Measurements from ENCODE around the gene BANK1. TPM values are rescaled to one million over a fixed set of nuclear protein-coding genes. Genes with fewer than 3 reads are reported as not detected.

Gene BANK1
- total RNA-seq, 1 experiment from 2014 or later = 1.1 TPM

DNA sequence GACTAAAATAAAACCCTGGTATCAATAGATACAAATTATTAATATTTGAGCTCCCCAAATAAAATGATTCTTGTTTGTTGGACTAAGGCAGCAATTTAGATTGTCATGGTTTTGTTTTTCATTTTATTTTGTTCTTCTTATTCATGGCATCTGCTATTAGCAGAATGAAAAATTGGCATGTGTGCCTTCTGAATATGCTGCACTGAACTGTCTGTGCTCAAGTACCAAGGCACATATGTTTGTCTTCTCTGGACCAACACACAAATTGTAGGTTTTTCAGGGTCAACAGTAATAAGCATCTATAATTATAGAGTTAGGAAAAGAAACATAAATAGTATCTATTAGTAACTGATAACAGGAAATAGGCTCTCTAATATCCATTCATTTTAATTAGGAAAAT lies 121.1 kb downstream of the BANK1 start:
- H3K79me1 ChIP-seq (ENCODE audit: insufficient read depth, low read depth, low read length, poor library complexity, severe bottlenecking) = no peaks in the 10 kb centered on the region
- no peak overlapping the region for H3T11ph ChIP-seq (ENCODE audit: low read length)
- no peak overlapping the region for H3K4ac ChIP-seq (ENCODE audit: low read depth, low read length)
- no peaks in the 10 kb centered on the region for H3K23me2 ChIP-seq (ENCODE audit: insufficient read length, low read depth, low read length, poor library complexity, severe bottlenecking)
- H3K18ac ChIP-seq (ENCODE audit: insufficient read length, low read depth, low read length) = no peak overlapping the region
- DNase-seq = no peak
- H2AK5ac ChIP-seq (ENCODE audit: insufficient read length, low read length) = no peak overlapping the region
- no peak overlapping the region for H2BK20ac ChIP-seq (ENCODE audit: low read depth, low read length, poor library complexity, severe bottlenecking)
- no peaks in the 10 kb centered on the region for H3K79me2 ChIP-seq (ENCODE audit: insufficient read depth, low read length)
- H3K9me3 Mint-ChIP-seq = peaks cover 2 to 10% of the 10 kb centered on the region in 2 experiments; a peak in 4 of 5 replicates
- no peaks in the 10 kb centered on the region for H3K27me3 ChIP-seq (ENCODE audit: insufficient read depth, low read length)
- no peak overlapping the region for H2AFZ ChIP-seq (ENCODE audit: low read length)
- H4K20me1 ChIP-seq (ENCODE audit: control insufficient read depth, insufficient read depth, insufficient read length) = no peaks in the 10 kb centered on the region
- TF ChIP-seq, protein P1, sequence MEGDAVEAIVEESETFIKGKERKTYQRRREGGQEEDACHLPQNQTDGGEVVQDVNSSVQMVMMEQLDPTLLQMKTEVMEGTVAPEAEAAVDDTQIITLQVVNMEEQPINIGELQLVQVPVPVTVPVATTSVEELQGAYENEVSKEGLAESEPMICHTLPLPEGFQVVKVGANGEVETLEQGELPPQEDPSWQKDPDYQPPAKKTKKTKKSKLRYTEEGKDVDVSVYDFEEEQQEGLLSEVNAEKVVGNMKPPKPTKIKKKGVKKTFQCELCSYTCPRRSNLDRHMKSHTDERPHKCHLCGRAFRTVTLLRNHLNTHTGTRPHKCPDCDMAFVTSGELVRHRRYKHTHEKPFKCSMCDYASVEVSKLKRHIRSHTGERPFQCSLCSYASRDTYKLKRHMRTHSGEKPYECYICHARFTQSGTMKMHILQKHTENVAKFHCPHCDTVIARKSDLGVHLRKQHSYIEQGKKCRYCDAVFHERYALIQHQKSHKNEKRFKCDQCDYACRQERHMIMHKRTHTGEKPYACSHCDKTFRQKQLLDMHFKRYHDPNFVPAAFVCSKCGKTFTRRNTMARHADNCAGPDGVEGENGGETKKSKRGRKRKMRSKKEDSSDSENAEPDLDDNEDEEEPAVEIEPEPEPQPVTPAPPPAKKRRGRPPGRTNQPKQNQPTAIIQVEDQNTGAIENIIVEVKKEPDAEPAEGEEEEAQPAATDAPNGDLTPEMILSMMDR (conservative IDR thresholded peaks at IDR 0.05) = no peak
- H3K9me3 ChIP-seq (ENCODE audit: control insufficient read depth, low read depth, low read length) = no peaks in the 10 kb centered on the region
- H4K8ac ChIP-seq (replicated peaks; ENCODE audit: insufficient read length, low read depth, low read length) = no peak overlapping the region
- H2BK15ac ChIP-seq (ENCODE audit: low read depth, low read length) = no peak overlapping the region
- H3K56ac ChIP-seq (ENCODE audit: insufficient read length, low read depth, low read length) = no peak overlapping the region
- H2BK5ac ChIP-seq (ENCODE audit: insufficient read length, low read length) = no peak overlapping the region
- H3K27ac Mint-ChIP-seq = no peak overlapping the region
- no peaks in the 10 kb centered on the region for H3K27me3 Mint-ChIP-seq (ENCODE audit: low read depth)
- H3K4me3 Mint-ChIP-seq = no peak overlapping the region
- H2BK12ac ChIP-seq (ENCODE audit: insufficient read length, low read depth, low read length) = no peak overlapping the region
- H3K36me3 Mint-ChIP-seq (ENCODE audit: insufficient read depth in 1 of 3, low read depth in 3 of 3) = peaks cover 0 to 2% (median 0%) of the 10 kb centered on the region in 3 experiments; a peak in 4 of 7 replicates
- H4K91ac ChIP-seq (ENCODE audit: insufficient read length, low read depth, low read length) = no peak overlapping the region
- no peaks in the 10 kb centered on the region for H3K4me1 ChIP-seq (ENCODE audit: insufficient read depth, low read length)
- H4K5ac ChIP-seq (ENCODE audit: insufficient read length, low read depth, low read length) = no peak overlapping the region
- no peak overlapping the region for H2BK120ac ChIP-seq (ENCODE audit: low read depth, low read length, poor library complexity, severe bottlenecking)
- no peak overlapping the region for H3K9ac ChIP-seq (ENCODE audit: extremely low read depth, insufficient read length, low read length)
- no peak overlapping the region for H3K23ac ChIP-seq (ENCODE audit: insufficient read length, low read depth, low read length)
- H3K4me1 Mint-ChIP-seq = no peaks in the 10 kb centered on the region
- H3K27ac ChIP-seq (ENCODE audit: insufficient read length, low read depth, low read length) = no peak overlapping the region
- H3K14ac ChIP-seq (ENCODE audit: insufficient read depth, low read length) = no peak overlapping the region
- H3K4me2 ChIP-seq (ENCODE audit: insufficient read depth, insufficient read length, low read length) = no peak overlapping the region

Measured in H9 (cell line).